Transverse colon (tissue), 4 donors: ENCODE data around the gene NR3C2.

Source experiments
- CTCF ChIP-seq, 5 experiments: fragments of 200-600 bp in 3 of 5; fragments of 450-650 bp in 2 of 5; sonication (generic) in 3 of 5; IDR thresholded peaks; 1 replicate in 2 of 5; 2 replicates in 3 of 5; pipeline ENCODE4 v1.5.1; 2016 to 2017; ENCODE audit warnings: antibody characterized with exemption in 5 of 5, inconsistent platforms in 3 of 5, mild to moderate bottlenecking in 2 of 5, moderate library complexity in 1 of 5
- EP300 ChIP-seq: sonication (generic); formaldehyde crosslinking; IDR thresholded peaks from one replicate; pipeline ENCODE4 v1.6.1; 2017; ENCODE audit warnings: antibody characterized with exemption, low read depth
- POLR2A ChIP-seq: fragments of 450-650 bp; IDR thresholded peaks from one replicate; pipeline ENCODE4 v1.6.1; 2016; ENCODE audit warnings: antibody characterized with exemption, mild to moderate bottlenecking, moderate library complexity
- POLR2AphosphoS5 ChIP-seq, 3 donors: sonication (generic); formaldehyde crosslinking; IDR thresholded peaks; one replicate each; pipeline ENCODE4 v1.6.1; 2016; ENCODE audit warnings: antibody characterized with exemption in 3 of 3

GRCh38 chr4:148412460-148412994, 29.7 kb downstream of the NR3C2 start:
- TF ChIP-seq CTCF (IDR thresholded peaks at IDR 0.05) = no peak
- no peak for TF ChIP-seq POLR2A
- no peak for TF ChIP-seq EP300
- no peak for TF ChIP-seq POLR2AphosphoS5 (IDR thresholded peaks at IDR 0.05)
